ENCODE results near the gene NDUFAF7. TPM values are rescaled to one million over a fixed set of nuclear protein-coding genes. Genes with fewer than 3 reads are reported as not detected.
A peak's percentile ranks its signal among the peaks of the same experiment; 100 is the strongest.

Gene NDUFAF7
- total and polyA plus RNA-seq, 2 of the 13 experiments (the other 11 are each of a cell fraction or from before 2014, with no cell fraction given) = 27.0 to 40.8 TPM

DNA sequence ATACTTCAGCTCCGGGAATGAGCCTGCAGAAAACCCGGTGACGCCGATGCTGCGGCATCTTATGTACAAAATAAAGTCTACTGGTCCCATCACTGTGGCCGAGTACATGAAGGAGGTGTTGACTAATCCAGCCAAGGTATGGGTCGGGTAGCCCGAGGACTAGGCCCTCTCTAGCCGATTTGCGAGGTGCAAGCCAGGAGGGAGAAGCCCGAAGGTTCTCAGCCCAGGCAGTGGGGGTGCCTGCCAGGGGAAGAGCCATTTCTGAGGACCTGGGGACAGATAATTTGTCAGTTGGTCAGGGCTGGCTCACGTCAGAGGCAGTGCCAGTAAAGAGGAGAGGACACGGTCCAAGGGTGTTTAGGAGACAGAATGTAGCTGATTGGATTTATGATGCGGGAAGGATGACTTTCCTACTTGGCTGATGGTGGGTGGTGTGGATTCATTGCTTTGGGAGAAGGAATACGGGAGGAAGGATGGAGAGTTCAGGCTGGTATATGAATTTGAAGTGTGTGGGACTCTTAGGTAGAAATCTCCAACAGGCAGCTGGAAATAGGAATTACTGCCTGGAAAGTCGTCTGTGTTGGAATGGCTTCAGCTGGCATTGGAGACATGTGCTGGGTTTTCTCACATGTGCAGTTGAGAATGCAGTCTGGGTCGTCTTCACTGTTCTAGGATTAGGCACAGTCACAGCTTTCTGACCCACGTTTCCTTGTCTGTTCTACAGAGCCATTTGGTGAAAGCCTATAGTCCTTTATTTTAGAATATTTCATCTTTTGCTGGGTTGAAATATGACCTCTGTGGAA, 874 bp downstream of the NDUFAF7 start (continued):
- TF ChIP-seq ZNF30 (CRISPR knock-in tag; IDR thresholded peaks at IDR 0.05) (0 out of 2 replicates have a peak, but pooled peaks have one; percentile 47), ZC3H4 (CRISPR knock-in tag; IDR thresholded peaks at IDR 0.05; ENCODE audit: borderline replicate concordance) (no peak), ZNF616 (CRISPR knock-in tag; IDR thresholded peaks at IDR 0.05; ENCODE audit: low read depth) (no peak), HDAC2 (CRISPR knock-in tag; IDR thresholded peaks at IDR 0.05) (no peak)

DNA sequence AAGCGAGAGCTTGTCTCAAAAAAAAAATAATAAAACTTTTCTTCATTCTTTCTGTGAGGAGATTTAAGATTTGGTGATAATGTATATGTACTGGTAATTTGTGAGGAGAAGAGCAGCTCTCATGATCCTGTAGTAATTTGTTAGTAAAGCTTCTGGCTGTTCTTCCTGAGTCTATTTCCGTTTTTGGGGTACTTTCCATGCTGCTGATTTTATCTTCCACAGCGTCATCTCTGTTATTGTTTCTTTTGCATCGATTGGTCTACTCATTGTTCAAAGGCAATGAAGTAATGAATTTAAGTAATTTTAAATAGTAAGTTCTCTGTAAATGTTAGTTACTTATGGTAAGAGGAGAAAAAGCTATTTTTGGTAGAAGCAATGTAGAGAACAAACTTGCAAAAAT, 12.0 kb downstream of the NDUFAF7 start:
- Histone ChIP-seq H3K36me3 (replicated peaks in 1 of 2; ENCODE audit: control insufficient read depth in 1 of 2, insufficient read depth in 2 of 2, low read length in 2 of 2) (peaks cover 11 to 80% of the 10 kb centered on the region in 2 experiments), H4K20me1 (ENCODE audit: insufficient read depth, low read length) (no peaks in the 10 kb centered on the region), H3K9ac (ENCODE audit: insufficient read depth, low read depth, low read length) (no peak overlapping the region), H3K4me2 (ENCODE audit: low read depth, low read length) (no peak overlapping the region), H3K9me3 (ENCODE audit: low read length) (no peaks in the 10 kb centered on the region), H3K4me3 (replicated peaks in 1 of 3; ENCODE audit: insufficient read depth in 1 of 3, low read depth in 2 of 3, low read length in 3 of 3) (no peak overlapping the region), H3K79me2 (ENCODE audit: insufficient read depth, low read length) (no peaks in the 10 kb centered on the region), H2AFZ (ENCODE audit: low read length) (no peak overlapping the region), H3K4me1 (ENCODE audit: insufficient read depth, low read length) (no peaks in the 10 kb centered on the region), H3K27me3 (ENCODE audit: control insufficient read depth in 1 of 2, insufficient read depth in 2 of 2, low read length in 2 of 2) (no peaks in the 10 kb centered on the region), H3K27ac (ENCODE audit: extremely low read length, insufficient read depth, low read length) (no peak overlapping the region)
- ATAC-seq (no peak), FAIRE-seq (no peak), DNase-seq (ENCODE audit: low spot score) (no peak)
- ChIA-PET POLR2A (interaction anchor here (1.8 kb wide), 1 partner anchor 12 kb away, joined by 6 read pairs; the partner anchor contains the start of genes CEBPZ and NDUFAF7), CTCF (ENCODE audit: low intra/inter-chr PET ratio, low total read pairs) (no interaction called here)
- in situ Hi-C loops (cut with HindIII; ENCODE audit: extremely low pct_ligation_motif_present, low pct_unique_long_range_greater_than_20kb) (no loop called here), intact Hi-C loops (cut with micrococcal nuclease; ENCODE audit: unreplicated experiment) (no loop called here)
- WGBS (ENCODE audit: low lambda C conversion rate) = 79% methylated on average over 4 of the region's 4 CpGs
- TF ChIP-seq SMAD3 (CRISPR knock-in tag; IDR thresholded peaks at IDR 0.05) (no peak), KDM4B (CRISPR knock-in tag; IDR thresholded peaks at IDR 0.05) (no peak), ZNF234 (CRISPR knock-in tag; conservative IDR thresholded peaks at IDR 0.05) (no peak), TRIM24 (CRISPR knock-in tag; IDR thresholded peaks at IDR 0.05) (no peak), NR1H2 (CRISPR knock-in tag; IDR thresholded peaks at IDR 0.05; ENCODE audit: borderline replicate concordance, low read depth) (no peak), GABPB1 (CRISPR knock-in tag; IDR thresholded peaks at IDR 0.05) (no peak), ZNF274 (CRISPR knock-in tag; IDR thresholded peaks at IDR 0.05) (no peak), ZNF776 (CRISPR knock-in tag; IDR thresholded peaks at IDR 0.05) (no peak), ADNP (CRISPR knock-in tag; IDR thresholded peaks at IDR 0.05) (no peak), SALL1 (CRISPR knock-in tag; IDR thresholded peaks at IDR 0.05) (no peak), ARNT (IDR thresholded peaks at IDR 0.05) (no peak), BCL6 (CRISPR knock-in tag; IDR thresholded peaks at IDR 0.05) (no peak), DNMT3B (CRISPR knock-in tag; conservative IDR thresholded peaks at IDR 0.05) (no peak)
- TF ChIP-seq, protein P1, sequence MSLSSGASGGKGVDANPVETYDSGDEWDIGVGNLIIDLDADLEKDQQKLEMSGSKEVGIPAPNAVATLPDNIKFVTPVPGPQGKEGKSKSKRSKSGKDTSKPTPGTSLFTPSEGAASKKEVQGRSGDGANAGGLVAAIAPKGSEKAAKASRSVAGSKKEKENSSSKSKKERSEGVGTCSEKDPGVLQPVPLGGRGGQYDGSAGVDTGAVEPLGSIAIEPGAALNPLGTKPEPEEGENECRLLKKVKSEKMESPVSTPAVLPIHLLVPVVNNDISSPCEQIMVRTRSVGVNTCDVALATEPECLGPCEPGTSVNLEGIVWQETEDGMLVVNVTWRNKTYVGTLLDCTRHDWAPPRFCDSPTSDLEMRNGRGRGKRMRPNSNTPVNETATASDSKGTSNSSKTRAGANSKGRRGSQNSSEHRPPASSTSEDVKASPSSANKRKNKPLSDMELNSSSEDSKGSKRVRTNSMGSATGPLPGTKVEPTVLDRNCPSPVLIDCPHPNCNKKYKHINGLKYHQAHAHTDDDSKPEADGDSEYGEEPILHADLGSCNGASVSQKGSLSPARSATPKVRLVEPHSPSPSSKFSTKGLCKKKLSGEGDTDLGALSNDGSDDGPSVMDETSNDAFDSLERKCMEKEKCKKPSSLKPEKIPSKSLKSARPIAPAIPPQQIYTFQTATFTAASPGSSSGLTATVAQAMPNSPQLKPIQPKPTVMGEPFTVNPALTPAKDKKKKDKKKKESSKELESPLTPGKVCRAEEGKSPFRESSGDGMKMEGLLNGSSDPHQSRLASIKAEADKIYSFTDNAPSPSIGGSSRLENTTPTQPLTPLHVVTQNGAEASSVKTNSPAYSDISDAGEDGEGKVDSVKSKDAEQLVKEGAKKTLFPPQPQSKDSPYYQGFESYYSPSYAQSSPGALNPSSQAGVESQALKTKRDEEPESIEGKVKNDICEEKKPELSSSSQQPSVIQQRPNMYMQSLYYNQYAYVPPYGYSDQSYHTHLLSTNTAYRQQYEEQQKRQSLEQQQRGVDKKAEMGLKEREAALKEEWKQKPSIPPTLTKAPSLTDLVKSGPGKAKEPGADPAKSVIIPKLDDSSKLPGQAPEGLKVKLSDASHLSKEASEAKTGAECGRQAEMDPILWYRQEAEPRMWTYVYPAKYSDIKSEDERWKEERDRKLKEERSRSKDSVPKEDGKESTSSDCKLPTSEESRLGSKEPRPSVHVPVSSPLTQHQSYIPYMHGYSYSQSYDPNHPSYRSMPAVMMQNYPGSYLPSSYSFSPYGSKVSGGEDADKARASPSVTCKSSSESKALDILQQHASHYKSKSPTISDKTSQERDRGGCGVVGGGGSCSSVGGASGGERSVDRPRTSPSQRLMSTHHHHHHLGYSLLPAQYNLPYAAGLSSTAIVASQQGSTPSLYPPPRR (CRISPR knock-in tag; IDR thresholded peaks at IDR 0.05; ENCODE audit: borderline replicate concordance) = no peak
- BruUV-seq (replicated peaks) = no TSS peak
